ENCODE measurements around the gene DAPK1.

DNA sequence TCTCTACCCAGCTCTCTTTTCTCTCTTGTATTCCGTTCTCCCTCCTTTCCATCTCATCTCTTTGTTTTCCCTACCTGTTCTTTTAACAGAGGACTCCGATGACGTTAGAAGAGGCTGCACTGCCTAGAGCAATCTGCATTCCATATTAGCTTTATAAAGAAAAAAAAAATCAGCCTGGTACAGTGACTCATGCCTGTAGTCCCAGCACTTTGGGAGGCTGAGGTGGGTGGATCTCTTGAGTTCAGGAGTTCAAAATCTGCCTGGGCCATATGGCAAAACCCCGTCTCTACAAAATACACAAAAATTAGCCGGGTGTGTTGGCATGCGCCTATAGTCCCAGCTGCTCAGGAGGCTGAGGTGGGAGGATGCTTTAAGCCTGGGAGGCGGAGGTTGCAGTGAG is 49.0 kb downstream of the DAPK1 start:
- TF ChIP-seq, protein P1, sequence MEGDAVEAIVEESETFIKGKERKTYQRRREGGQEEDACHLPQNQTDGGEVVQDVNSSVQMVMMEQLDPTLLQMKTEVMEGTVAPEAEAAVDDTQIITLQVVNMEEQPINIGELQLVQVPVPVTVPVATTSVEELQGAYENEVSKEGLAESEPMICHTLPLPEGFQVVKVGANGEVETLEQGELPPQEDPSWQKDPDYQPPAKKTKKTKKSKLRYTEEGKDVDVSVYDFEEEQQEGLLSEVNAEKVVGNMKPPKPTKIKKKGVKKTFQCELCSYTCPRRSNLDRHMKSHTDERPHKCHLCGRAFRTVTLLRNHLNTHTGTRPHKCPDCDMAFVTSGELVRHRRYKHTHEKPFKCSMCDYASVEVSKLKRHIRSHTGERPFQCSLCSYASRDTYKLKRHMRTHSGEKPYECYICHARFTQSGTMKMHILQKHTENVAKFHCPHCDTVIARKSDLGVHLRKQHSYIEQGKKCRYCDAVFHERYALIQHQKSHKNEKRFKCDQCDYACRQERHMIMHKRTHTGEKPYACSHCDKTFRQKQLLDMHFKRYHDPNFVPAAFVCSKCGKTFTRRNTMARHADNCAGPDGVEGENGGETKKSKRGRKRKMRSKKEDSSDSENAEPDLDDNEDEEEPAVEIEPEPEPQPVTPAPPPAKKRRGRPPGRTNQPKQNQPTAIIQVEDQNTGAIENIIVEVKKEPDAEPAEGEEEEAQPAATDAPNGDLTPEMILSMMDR (IDR thresholded peaks at IDR 0.05): no peak
- no peak for TF ChIP-seq POLR2A (IDR thresholded peaks at IDR 0.05)

Measured in testis (tissue), 2 donors.